Endodermal cell (in vitro differentiated cells): ENCODE measurements around the gene ZNF771. TPM values are rescaled to one million over a fixed set of nuclear protein-coding genes. Genes with fewer than 3 reads are reported as not detected.
A peak's percentile ranks its signal among the peaks of the same experiment; 100 is the strongest.

Source experiments
- DNase-seq: peaks from one replicate; pipeline ENCODE4 v3.0.0-alpha.2; 2017
- H3K27ac ChIP-seq: 2 replicates; pipeline ENCODE4 v1.5.1; 2013; ENCODE audit warnings: mild to moderate bottlenecking, low read depth, low read length, moderate library complexity
- H3K27me3 ChIP-seq: 2 replicates; pipeline ENCODE4 v1.6.1; 2013; ENCODE audit warnings: mild to moderate bottlenecking, low read length, moderate library complexity; ENCODE audit not compliant: insufficient read depth, control insufficient read depth, poor library complexity, severe bottlenecking
- H3K36me3 ChIP-seq: 2 replicates; pipeline ENCODE4 v1.7.0; 2013; ENCODE audit warnings: mild to moderate bottlenecking, low read length, moderate library complexity; ENCODE audit not compliant: control insufficient read depth, insufficient read depth
- H3K4me1 ChIP-seq: one replicate; pipeline ENCODE4 v1.7.0; 2013; ENCODE audit warnings: low read length; ENCODE audit not compliant: control insufficient read depth, insufficient read depth
- H3K4me3 ChIP-seq: 2 replicates; pipeline ENCODE4 v1.5.1; 2013; ENCODE audit warnings: mild to moderate bottlenecking, low read length, moderate library complexity
- H3K9ac ChIP-seq: 2 replicates; pipeline ENCODE4 v1.6.1; 2013; ENCODE audit warnings: mild to moderate bottlenecking, low read length, moderate library complexity; ENCODE audit not compliant: poor library complexity, severe bottlenecking; ENCODE audit errors: extremely low read depth
- H3K9me3 ChIP-seq: 2 replicates; pipeline ENCODE4 v1.6.1; 2013; ENCODE audit warnings: mild to moderate bottlenecking, low read length, moderate library complexity; ENCODE audit not compliant: control insufficient read depth
- H3K27ac Mint-ChIP-seq: 2 replicates; pipeline ENCODE4 v1.8.0; 2020; ENCODE audit warnings: mixed read lengths
- H3K27me3 Mint-ChIP-seq: 2 replicates; pipeline ENCODE4 v1.8.0; 2021; ENCODE audit warnings: mild to moderate bottlenecking, mixed read lengths; ENCODE audit not compliant: insufficient read depth
- H3K36me3 Mint-ChIP-seq: 2 replicates; pipeline ENCODE4 v1.8.0; 2020; ENCODE audit warnings: low read depth, mixed read lengths
- H3K4me1 Mint-ChIP-seq: 2 replicates; pipeline ENCODE4 v1.8.0; 2020; ENCODE audit warnings: mixed read lengths
- H3K4me3 Mint-ChIP-seq: 2 replicates; pipeline ENCODE4 v1.8.0; 2020; ENCODE audit warnings: mild to moderate bottlenecking, moderate library complexity, mixed read lengths
- H3K9me3 Mint-ChIP-seq: 2 replicates; pipeline ENCODE4 v1.8.0; 2020; ENCODE audit warnings: mild to moderate bottlenecking, mixed read lengths
- CTCF ChIP-seq: fragments of 200-600 bp; sonication (generic); conservative IDR thresholded peaks from 2 replicates; pipeline ENCODE4 v1.5.0; 2021; ENCODE audit warnings: antibody characterized with exemption, mild to moderate bottlenecking
- WGBS, 2 experiments: methylation state at CpG; one replicate each; pipeline versions ENCODE4 v1.1.5 to v1.1.7; 2013; ENCODE audit warnings: missing lambda C conversion rate in 2 of 2, mixed read lengths in 1 of 2; ENCODE audit not compliant: insufficient coverage in 1 of 2, insufficient read length in 1 of 2; 5-methylcytosine and 5-hydroxymethylcytosine counted together
- total RNA-seq, 2 donors: library from RNA; stranded (reverse); fragmentation: NEBNext Ultra II Directional in 1 of 2; extraction: Animal tissue kit (Norgen Biotek cat#: 25700) in 1 of 2; gene quantifications; 2 replicates in 1 of 2; 3 replicates in 1 of 2; pipeline ENCODE4 v1.2.1, GENCODE V29; 2021

Gene ZNF771
- total RNA-seq, 2 donors from 2014 or later: 14.7 to 16.6 TPM

- DNase-seq: peak; percentile 51
- no peak for TF ChIP-seq CTCF
- Mint-ChIP-seq H3K36me3 (peaks cover 22% of the 10 kb centered on the region), H3K4me1 (peaks cover 36% of the 10 kb centered on the region), H3K27ac (no peak overlapping the region), H3K27me3 (no peaks in the 10 kb centered on the region), H3K9me3 (no peaks in the 10 kb centered on the region), H3K4me3 (peak overlapping the region; percentile 70)
- Histone ChIP-seq H3K4me1 (peaks cover 7% of the 10 kb centered on the region), H3K36me3 (peaks cover 22% of the 10 kb centered on the region), H3K27ac (no peak overlapping the region), H3K9ac (peak overlapping the region; percentile 38), H3K9me3 (no peaks in the 10 kb centered on the region), H3K27me3 (no peaks in the 10 kb centered on the region), H3K4me3 (peak overlapping the region; percentile 93)
- 54 to 56% methylated on average over 2 to 8 of the region's 8 CpGs for WGBS, 2 experiments
Measured at GRCh38 chr16:30368122-30368791, 39.1 kb upstream of the ZNF771 start.

- Mint-ChIP-seq H3K4me1 (peaks cover 36% of the 10 kb centered on the region), H3K27ac (no peak overlapping the region), H3K27me3 (no peaks in the 10 kb centered on the region), H3K36me3 (peaks cover 19% of the 10 kb centered on the region), H3K4me3 (peak overlapping the region; percentile 70), H3K9me3 (no peaks in the 10 kb centered on the region)
- Histone ChIP-seq H3K4me3 (peak overlapping the region; percentile 93), H3K36me3 (peaks cover 18% of the 10 kb centered on the region), H3K9ac (peak overlapping the region; percentile 38), H3K27ac (no peak overlapping the region), H3K27me3 (no peaks in the 10 kb centered on the region), H3K9me3 (no peaks in the 10 kb centered on the region), H3K4me1 (peaks cover 7% of the 10 kb centered on the region)
- no peak for TF ChIP-seq CTCF
- no peak for DNase-seq
- WGBS, 2 experiments: 38 to 68% methylated on average over 2 to 4 of the region's 4 CpGs
Measured at GRCh38 chr16:30368792-30369090, 38.7 kb upstream of the ZNF771 start.

GRCh38 chr16:30369091-30369937, 38.1 kb upstream of the ZNF771 start:
- Mint-ChIP-seq H3K9me3 (no peaks in the 10 kb centered on the region), H3K36me3 (peaks cover 17% of the 10 kb centered on the region), H3K27ac (no peak overlapping the region), H3K4me1 (peaks cover 36% of the 10 kb centered on the region), H3K27me3 (no peaks in the 10 kb centered on the region), H3K4me3 (peak overlapping the region; percentile 70)
- H3K27me3 ChIP-seq: no peaks in the 10 kb centered on the region
- peak overlapping the region; percentile 38 for H3K9ac ChIP-seq
- H3K27ac ChIP-seq: peak overlapping the region; percentile 1
- H3K4me1 ChIP-seq: peaks cover 7% of the 10 kb centered on the region
- peaks cover 18% of the 10 kb centered on the region for H3K36me3 ChIP-seq
- 19 to 21% methylated on average over 26 to 45 of the region's 45 CpGs for WGBS, 2 experiments
- peak; percentile 73 for DNase-seq
- peak overlapping the region; percentile 93 for H3K4me3 ChIP-seq
- no peaks in the 10 kb centered on the region for H3K9me3 ChIP-seq
- no peak for TF ChIP-seq CTCF
